Measurements from ENCODE around the gene CEPT1. TPM values are rescaled to one million over a fixed set of nuclear protein-coding genes. Genes with fewer than 3 reads are reported as not detected.

CEPT1 gene
- total RNA-seq, 1 experiment from 2014 or later = 34.2 TPM

DNA sequence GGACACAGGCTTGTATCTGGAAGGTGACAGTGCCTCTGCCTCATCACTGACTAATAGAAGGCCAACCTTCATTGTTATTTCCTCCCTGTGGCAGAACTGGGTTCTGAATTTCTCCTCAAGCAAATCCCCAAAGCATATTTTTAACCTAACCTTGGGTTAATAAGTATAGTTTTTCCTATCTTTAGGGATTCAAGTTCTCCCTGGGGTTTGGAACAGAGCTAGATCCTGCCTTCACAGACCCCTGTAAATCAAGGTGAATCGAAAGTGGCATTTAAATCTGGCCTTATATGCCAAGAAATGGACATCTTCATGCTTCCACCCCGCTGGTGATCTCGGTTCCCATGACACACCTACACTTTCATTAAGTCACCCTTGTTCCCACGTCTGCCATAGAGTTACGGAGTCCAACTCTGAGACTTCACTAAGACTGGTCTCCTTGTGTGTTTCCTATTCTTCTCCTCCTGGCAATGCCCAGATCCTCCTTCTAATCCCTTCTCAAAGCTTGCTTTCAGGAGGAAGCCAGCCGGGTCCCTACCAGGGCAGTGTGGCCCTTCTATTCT lies 83.2 kb downstream of the CEPT1 start:
- Histone ChIP-seq H2AFZ (ENCODE audit: low read depth, low read length, poor library complexity, severe bottlenecking) (peak overlapping the region; percentile 60), H3K27ac (ENCODE audit: low read depth, low read length) (no peak overlapping the region), H3K9me2 (ENCODE audit: insufficient read depth) (0 out of 2 replicates have a peak, but pooled peaks cover 3% of the 10 kb centered on the region), H3K4me1 (ENCODE audit: control insufficient read depth in 1 of 2, insufficient read depth in 2 of 2, low read length in 2 of 2) (peaks cover 7 to 11% of the 10 kb centered on the region in 2 experiments), H3K36me3 (ENCODE audit: control insufficient read depth in 1 of 2, insufficient read depth in 2 of 2, low read length in 2 of 2) (no peaks in the 10 kb centered on the region), H3K9me3 (ENCODE audit: control insufficient read depth in 1 of 2, insufficient read depth in 1 of 2, low read depth in 1 of 2, low read length in 2 of 2) (no peaks in the 10 kb centered on the region), H3K4me3 (replicated peaks in 1 of 2; ENCODE audit: low read depth in 1 of 2, low read length in 2 of 2) (no peak overlapping the region), H3K79me2 (ENCODE audit: insufficient read depth, low read length) (no peaks in the 10 kb centered on the region), H4K20me1 (ENCODE audit: insufficient read depth) (no peaks in the 10 kb centered on the region), H3K4me2 (ENCODE audit: low read length) (no peak overlapping the region), H3K27me3 (ENCODE audit: insufficient read depth, low read length) (no peaks in the 10 kb centered on the region), H3K9ac (ENCODE audit: low read length) (no peak overlapping the region)
- ChIA-PET CTCF (interaction anchor here (0.9 to 4.4 kb wide), 6 partner anchors 35 to 546 kb away, joined by 3 to 36 read pairs (median 5); no protein-coding TSS in a partner anchor), RAD21 (ENCODE audit: low non-redundant PET in 1 of 2, low total read pairs in 2 of 2, uncharacterized antibody in 2 of 2, unreplicated experiment in 2 of 2) (interaction anchor here (1.1 to 1.3 kb wide), 5 partner anchors 19 to 177 kb away, joined by 3 to 11 read pairs (median 8); no protein-coding TSS in a partner anchor), POLR2A (no interaction called here)
- DNase-seq (ENCODE audit: low read depth, low spot score) = no peak
- peak; percentile 24; the same call in 1 of the 2 replicates for ATAC-seq
- TF ChIP-seq, protein P1, sequence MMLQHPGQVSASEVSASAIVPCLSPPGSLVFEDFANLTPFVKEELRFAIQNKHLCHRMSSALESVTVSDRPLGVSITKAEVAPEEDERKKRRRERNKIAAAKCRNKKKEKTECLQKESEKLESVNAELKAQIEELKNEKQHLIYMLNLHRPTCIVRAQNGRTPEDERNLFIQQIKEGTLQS (IDR thresholded peaks at IDR 0.05) = no peak
- TF ChIP-seq EZH2 (IDR thresholded peaks at IDR 0.05) (no peak), ZFX (IDR thresholded peaks at IDR 0.05) (no peak)
- TF ChIP-seq, protein P2, sequence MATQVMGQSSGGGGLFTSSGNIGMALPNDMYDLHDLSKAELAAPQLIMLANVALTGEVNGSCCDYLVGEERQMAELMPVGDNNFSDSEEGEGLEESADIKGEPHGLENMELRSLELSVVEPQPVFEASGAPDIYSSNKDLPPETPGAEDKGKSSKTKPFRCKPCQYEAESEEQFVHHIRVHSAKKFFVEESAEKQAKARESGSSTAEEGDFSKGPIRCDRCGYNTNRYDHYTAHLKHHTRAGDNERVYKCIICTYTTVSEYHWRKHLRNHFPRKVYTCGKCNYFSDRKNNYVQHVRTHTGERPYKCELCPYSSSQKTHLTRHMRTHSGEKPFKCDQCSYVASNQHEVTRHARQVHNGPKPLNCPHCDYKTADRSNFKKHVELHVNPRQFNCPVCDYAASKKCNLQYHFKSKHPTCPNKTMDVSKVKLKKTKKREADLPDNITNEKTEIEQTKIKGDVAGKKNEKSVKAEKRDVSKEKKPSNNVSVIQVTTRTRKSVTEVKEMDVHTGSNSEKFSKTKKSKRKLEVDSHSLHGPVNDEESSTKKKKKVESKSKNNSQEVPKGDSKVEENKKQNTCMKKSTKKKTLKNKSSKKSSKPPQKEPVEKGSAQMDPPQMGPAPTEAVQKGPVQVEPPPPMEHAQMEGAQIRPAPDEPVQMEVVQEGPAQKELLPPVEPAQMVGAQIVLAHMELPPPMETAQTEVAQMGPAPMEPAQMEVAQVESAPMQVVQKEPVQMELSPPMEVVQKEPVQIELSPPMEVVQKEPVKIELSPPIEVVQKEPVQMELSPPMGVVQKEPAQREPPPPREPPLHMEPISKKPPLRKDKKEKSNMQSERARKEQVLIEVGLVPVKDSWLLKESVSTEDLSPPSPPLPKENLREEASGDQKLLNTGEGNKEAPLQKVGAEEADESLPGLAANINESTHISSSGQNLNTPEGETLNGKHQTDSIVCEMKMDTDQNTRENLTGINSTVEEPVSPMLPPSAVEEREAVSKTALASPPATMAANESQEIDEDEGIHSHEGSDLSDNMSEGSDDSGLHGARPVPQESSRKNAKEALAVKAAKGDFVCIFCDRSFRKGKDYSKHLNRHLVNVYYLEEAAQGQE (IDR thresholded peaks at IDR 0.05; ENCODE audit: low read depth) = no peak
- BruUV-seq (replicated peaks) = no TSS peak
- intact Hi-C loops (cut with micrococcal nuclease) = loop anchor here (1.0 to 10.0 kb wide), 6 partner anchors 111 to 542 kb away; no protein-coding TSS in a partner anchor

- no peak overlapping the region for H3K27ac ChIP-seq (ENCODE audit: low read depth, low read length)
- H3K27me3 ChIP-seq (ENCODE audit: insufficient read depth, low read length) = no peaks in the 10 kb centered on the region
- intact Hi-C loops (cut with micrococcal nuclease) = loop anchor here (10.0 kb wide), 2 partner anchors 190 to 540 kb away; no protein-coding TSS in a partner anchor
- ChIA-PET POLR2A (no interaction called here), RAD21 (ENCODE audit: low non-redundant PET in 1 of 2, low total read pairs in 2 of 2, uncharacterized antibody in 2 of 2, unreplicated experiment in 2 of 2) (no interaction called here), CTCF (no interaction called here)
- H3K4me2 ChIP-seq (ENCODE audit: low read length) = no peak overlapping the region
- H3K36me3 ChIP-seq (ENCODE audit: control insufficient read depth in 1 of 2, insufficient read depth in 2 of 2, low read length in 2 of 2) = no peaks in the 10 kb centered on the region
- H3K9me3 ChIP-seq (ENCODE audit: control insufficient read depth in 1 of 2, insufficient read depth in 1 of 2, low read depth in 1 of 2, low read length in 2 of 2) = no peaks in the 10 kb centered on the region
- no peak overlapping the region for H2AFZ ChIP-seq (ENCODE audit: low read depth, low read length, poor library complexity, severe bottlenecking)
- H3K9me2 ChIP-seq (ENCODE audit: insufficient read depth) = 0 out of 2 replicates have a peak, but pooled peaks cover 3% of the 10 kb centered on the region
- no peaks in the 10 kb centered on the region for H4K20me1 ChIP-seq (ENCODE audit: insufficient read depth)
- no peak overlapping the region for H3K4me3 ChIP-seq (replicated peaks in 1 of 2; ENCODE audit: low read depth in 1 of 2, low read length in 2 of 2)
- DNase-seq (ENCODE audit: low read depth, low spot score) = no peak
- no peak for ATAC-seq
- no peaks in the 10 kb centered on the region for H3K79me2 ChIP-seq (ENCODE audit: insufficient read depth, low read length)
- TF ChIP-seq POLR2A (IDR thresholded peaks at IDR 0.05; ENCODE audit: borderline replicate concordance, extremely low read depth, insufficient read depth, insufficient read length) (no peak), EGR1 (IDR thresholded peaks at IDR 0.05; ENCODE audit: low read depth) (no peak), YY1 (IDR thresholded peaks at IDR 0.05; ENCODE audit: extremely low read depth, insufficient replicate concordance, low read depth, low read length) (no peak), EZH2phosphoT487 (IDR thresholded peaks at IDR 0.05; ENCODE audit: borderline replicate concordance) (no peak), EZH2 (IDR thresholded peaks at IDR 0.05) (no peak)
- TF ChIP-seq, protein P3, sequence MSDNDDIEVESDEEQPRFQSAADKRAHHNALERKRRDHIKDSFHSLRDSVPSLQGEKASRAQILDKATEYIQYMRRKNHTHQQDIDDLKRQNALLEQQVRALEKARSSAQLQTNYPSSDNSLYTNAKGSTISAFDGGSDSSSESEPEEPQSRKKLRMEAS (IDR thresholded peaks at IDR 0.05) = no peak
- BruUV-seq (replicated peaks) = no TSS peak
- peaks cover 18 to 21% of the 10 kb centered on the region in 2 experiments for H3K4me1 ChIP-seq (ENCODE audit: control insufficient read depth in 1 of 2, insufficient read depth in 2 of 2, low read length in 2 of 2)
- H3K9ac ChIP-seq (ENCODE audit: low read length) = no peak overlapping the region
Observed at GRCh38 chr1:111225091-111225490, 85.1 kb downstream of the CEPT1 start.
